Measurements from ENCODE around the gene TLCD1.

- peak; percentile 90 to 91 for TF ChIP-seq POLR2A (IDR thresholded peaks at IDR 0.05)
- peak in 3 of 6 experiments; percentile 6 to 26 (median 19) for TF ChIP-seq CTCF (IDR thresholded peaks at IDR 0.05)
These were observed 27.6 kb downstream of the TLCD1 start for GRCh38 chr17:28698253-28698941.
